HG02763 (cell line): ENCODE measurements around the gene IFTAP.
A peak's percentile ranks its signal among the peaks of the same experiment; 100 is the strongest.

Experiments
- ATAC-seq: cut with Tn5 transposase; IDR thresholded peaks from one replicate; pipeline ENCODE4 v1.9.1; 2021; ENCODE audit warnings: mild to moderate bottlenecking, moderate library complexity; ENCODE audit not compliant: unreplicated experiment

Gene IFTAP

DNA sequence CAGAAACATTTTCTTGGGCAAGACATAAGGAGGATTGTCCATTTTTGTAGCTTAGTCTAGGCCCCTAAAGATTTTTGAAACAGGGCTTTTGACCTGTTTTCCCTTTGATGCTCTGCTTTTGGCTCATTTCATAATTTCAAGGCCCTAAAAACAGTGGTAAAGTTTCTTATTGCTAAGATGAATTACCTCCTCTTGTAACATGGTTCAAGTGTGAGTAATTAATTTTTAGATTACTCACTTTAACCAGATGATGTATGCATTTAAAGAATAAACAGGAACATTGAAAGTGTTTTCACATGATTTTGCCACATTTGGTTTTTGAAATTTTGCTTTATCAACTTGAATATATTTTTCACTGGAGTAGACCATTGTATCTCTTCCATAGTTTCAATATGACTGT, 2.6 kb downstream of the IFTAP start:
- no peak for ATAC-seq

GRCh38 chr11:36598051-36598450, 3.7 kb downstream of the IFTAP start, which contains the start of gene RAG2:
TSS of gene RAG2 (minus strand) at chr11:36598236. CDS start at chr11:36594168, 4,068 bp downstream.
- ATAC-seq, result no peak

DNA sequence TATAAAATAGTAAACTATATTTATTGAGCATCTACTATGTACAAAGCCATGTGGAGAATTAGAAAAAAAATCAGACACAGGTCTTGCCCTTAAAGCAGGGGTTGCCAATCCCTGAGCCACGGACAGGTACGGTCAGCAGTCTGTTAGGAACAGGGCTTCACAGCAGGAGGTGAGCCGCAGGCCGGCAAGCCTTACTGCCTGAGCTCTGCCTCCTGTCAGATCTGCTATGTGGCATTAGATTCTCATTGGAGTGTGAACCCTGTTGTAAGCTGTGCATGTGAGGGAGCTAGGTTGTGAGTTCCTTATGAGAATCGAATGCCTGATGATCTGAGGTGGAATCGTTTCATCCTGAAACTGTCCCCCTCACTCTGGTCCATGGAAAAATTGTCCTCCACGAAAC, 5.9 kb downstream of the IFTAP start:
- no peak for ATAC-seq

- no peak for ATAC-seq
Observed at GRCh38 chr11:36601155-36601554, 6.9 kb downstream of the IFTAP start.

GRCh38 chr11:36602135-36602534, 7.8 kb downstream of the IFTAP start:
- no peak for ATAC-seq

- peak; percentile 74 for ATAC-seq
Observed at GRCh38 chr11:36605221-36606216, 11.2 kb downstream of the IFTAP start.

- no peak for ATAC-seq
Observed at GRCh38 chr11:36608491-36609199, 14.3 kb downstream of the IFTAP start.

DNA sequence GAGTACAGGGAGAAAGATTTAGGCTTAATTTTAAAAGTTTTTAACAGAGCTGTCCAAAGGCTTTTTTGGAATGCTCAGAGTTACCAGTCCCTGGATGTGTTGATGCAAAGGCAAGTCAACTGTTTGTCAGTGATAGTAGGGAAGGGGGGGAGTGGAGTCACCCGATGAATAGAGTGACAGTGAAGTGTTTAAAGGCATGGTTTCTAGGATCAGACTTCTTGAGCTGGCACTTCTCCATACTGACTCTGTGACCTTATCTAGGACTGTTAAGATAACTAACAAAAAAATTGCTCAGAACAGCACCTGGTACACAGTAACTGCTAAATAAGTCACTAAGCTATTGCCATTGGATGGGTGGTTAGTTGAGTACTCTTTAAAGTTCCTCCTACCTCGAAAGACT, 15.1 kb downstream of the IFTAP start:
- no peak for ATAC-seq

- no peak for ATAC-seq
Observed at GRCh38 chr11:36615826-36616225, 21.5 kb downstream of the IFTAP start.

GRCh38 chr11:36617543-36618362, 23.5 kb downstream of the IFTAP start:
- ATAC-seq, result no peak

- ATAC-seq, result no peak
Observed at GRCh38 chr11:36618363-36619047, 24.2 kb downstream of the IFTAP start.

GRCh38 chr11:36619502-36619901, 25.2 kb downstream of the IFTAP start:
- no peak for ATAC-seq

DNA sequence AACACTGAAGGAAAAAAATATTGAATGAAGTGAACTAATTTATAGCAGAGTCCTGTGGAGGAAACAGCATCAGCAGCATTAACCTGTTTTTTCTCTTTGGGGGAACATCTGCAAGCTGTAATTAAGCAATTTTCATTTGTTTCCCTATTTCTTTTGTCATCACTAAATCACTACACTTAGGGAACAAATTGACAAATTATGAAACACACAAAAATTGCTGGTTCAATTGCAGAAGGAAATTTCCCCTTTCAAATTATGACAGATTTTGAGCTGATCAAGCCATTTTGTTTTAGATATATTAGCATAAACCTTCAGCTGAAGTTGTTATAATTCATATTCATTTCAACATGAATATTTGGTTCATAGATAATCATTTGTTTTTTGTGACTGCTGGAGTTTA, 25.9 kb downstream of the IFTAP start:
- no peak for ATAC-seq

GRCh38 chr11:36622431-36623136, 28.3 kb downstream of the IFTAP start:
- peak; percentile 65 for ATAC-seq

GRCh38 chr11:36623494-36623893, 29.2 kb downstream of the IFTAP start:
- ATAC-seq, result no peak

DNA sequence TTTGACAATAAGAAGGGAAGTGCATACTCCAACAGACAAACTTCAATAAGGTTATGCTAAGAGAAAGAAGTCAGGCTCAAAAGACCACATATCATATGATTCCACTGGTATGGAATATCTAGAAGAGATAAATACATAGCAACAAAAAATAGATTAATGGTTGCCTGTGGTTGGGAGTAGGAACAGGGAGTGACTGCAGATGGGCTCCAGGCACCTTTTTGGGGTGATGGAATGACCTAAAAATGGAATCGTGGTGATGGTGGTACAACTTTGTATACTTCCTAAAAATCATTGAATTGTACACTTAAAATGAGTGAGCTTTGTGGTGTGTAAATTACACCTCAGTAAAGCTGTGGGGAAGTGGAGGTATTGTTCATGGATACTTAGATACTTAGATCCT, 32.7 kb downstream of the IFTAP start:
- no peak for ATAC-seq

DNA sequence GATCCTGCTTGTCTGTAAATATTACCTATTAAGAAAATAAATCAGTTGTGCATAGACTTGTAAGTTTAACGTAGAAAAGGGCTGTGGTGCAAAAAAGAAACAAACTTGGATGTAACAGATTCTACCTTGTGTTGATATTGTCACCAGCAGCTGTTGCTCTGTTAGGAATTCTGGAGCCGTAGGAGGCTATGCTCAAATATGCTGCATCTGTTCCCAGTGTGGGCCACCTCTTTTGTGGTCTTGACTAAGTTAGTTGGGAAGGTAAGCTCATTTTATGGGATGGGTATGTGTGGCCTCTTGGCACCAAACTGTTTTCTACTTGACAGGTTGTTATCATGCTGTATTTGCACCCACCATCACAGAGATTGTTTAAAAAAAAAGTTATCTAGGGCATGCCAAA, 33.2 kb downstream of the IFTAP start:
- no peak for ATAC-seq

GRCh38 chr11:36628141-36628540, 33.8 kb downstream of the IFTAP start:
- ATAC-seq, result no peak

DNA sequence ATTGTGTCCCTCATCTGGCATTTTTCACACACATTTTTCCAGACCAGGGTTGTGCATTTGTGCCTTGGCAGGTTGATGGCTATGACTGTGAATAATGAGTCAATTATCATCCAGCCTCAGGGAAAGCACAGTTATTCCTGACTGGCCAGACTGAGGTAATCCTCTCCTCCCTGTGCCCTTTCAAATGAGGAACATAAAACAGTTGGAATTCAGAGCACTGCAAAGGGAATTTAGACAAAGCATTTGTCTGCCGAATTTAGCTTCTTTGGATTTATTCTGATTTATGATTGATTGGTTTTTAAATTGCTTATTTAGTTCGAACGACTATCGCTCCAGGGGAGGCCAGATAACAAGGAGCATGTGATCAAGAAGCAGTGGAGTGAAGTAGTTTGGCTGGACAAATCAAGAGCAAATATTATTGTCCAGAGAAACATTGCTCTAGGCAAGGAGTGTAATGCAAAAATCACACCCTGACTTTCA, 34.5 kb downstream of the IFTAP start:
- no peak for ATAC-seq

DNA sequence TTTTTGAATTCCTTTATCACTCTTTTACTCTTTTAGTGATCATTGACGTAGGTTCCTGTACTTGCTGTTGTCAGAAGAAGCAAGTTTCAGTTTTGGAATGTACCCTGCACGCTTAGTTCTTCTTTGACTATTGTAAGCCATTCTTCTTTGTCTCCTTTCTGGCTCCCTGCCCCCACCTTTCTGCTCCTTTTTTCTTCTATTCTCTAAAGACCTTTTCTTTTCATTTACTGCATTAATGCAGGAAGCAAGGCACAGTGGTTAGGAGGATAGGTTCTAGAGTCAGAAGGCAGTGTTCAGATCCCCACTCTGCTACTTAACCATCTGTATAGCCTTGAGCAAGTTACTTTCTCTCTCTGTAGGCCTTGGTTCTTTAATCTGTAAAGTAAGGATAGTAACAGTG, 37.5 kb downstream of the IFTAP start:
- peak; percentile 84 for ATAC-seq
